GM21515 (cell line): Measurements from ENCODE around the gene PSD4.

ENCODE experiments used
- ATAC-seq: cut with Tn5 transposase; IDR thresholded peaks from one replicate; pipeline ENCODE4 v1.9.1; 2021; ENCODE audit not compliant: unreplicated experiment

The PSD4 gene

GRCh38 chr2:113219889-113220641, 46.3 kb downstream of the PSD4 start:
- no peak for ATAC-seq

GRCh38 chr2:113220970-113221708, 47.4 kb downstream of the PSD4 start:
- ATAC-seq: no peak

- no peak for ATAC-seq
These were observed 48.1 kb downstream of the PSD4 start for GRCh38 chr2:113221846-113222245.

- no peak for ATAC-seq
These were observed 50.0 kb downstream of the PSD4 start for GRCh38 chr2:113223813-113224212.

GRCh38 chr2:113224647-113225236, 51.0 kb downstream of the PSD4 start:
- no peak for ATAC-seq

- ATAC-seq: no peak
These were observed 51.8 kb downstream of the PSD4 start for GRCh38 chr2:113225263-113226259.

- ATAC-seq: no peak
These were observed 52.7 kb downstream of the PSD4 start for GRCh38 chr2:113226462-113226861.

GRCh38 chr2:113227290-113227689, 53.5 kb downstream of the PSD4 start:
- ATAC-seq: no peak

GRCh38 chr2:113227698-113228097, 53.9 kb downstream of the PSD4 start:
- ATAC-seq: no peak

- no peak for ATAC-seq
These were observed 54.6 kb downstream of the PSD4 start for GRCh38 chr2:113228351-113228750.

- ATAC-seq: no peak
These were observed 55.4 kb downstream of the PSD4 start for GRCh38 chr2:113228991-113229716.

GRCh38 chr2:113229795-113230194, 56.0 kb downstream of the PSD4 start:
- no peak for ATAC-seq

GRCh38 chr2:113230531-113230930, 56.8 kb downstream of the PSD4 start:
- ATAC-seq: no peak

GRCh38 chr2:113231064-113231463, 57.3 kb downstream of the PSD4 start:
- no peak for ATAC-seq

GRCh38 chr2:113232123-113232522, 58.4 kb downstream of the PSD4 start:
- no peak for ATAC-seq

GRCh38 chr2:113232740-113233139, 59.0 kb downstream of the PSD4 start:
- ATAC-seq: no peak

- ATAC-seq: no peak
These were observed 60.1 kb downstream of the PSD4 start for GRCh38 chr2:113233593-113234550.

- ATAC-seq: no peak
These were observed 61.1 kb downstream of the PSD4 start for GRCh38 chr2:113234721-113235346.
